GM12878 (cell line): Measurements from ENCODE around the gene SEMA3B. TPM values are rescaled to one million over a fixed set of nuclear protein-coding genes. Genes with fewer than 3 reads are reported as not detected.

Experiments used
- ATAC-seq: fragments of 200-7000 bp; cut with Tn5 transposase; 3 replicates; pipeline ENCODE4 v1.9.1; 2020; ENCODE audit warnings: mild to moderate bottlenecking, moderate library complexity
- BruUV-seq: library from RNA; stranded (reverse); fragments of 400-500 nt; replicated peaks from 2 replicates; lab custom pipeline; 2021; lab: Mats Ljungman, UMichigan
- CTCF ChIA-PET: fragments of 300-600 bp; sonication (Branson Sonifier 250); formaldehyde crosslinking; extraction: SDS; loops from one replicate; lab custom pipeline; 2021; ENCODE audit warnings: inconsistent platforms; lab: Yijun Ruan, JAX
- POLR2A ChIA-PET: fragments of 350-600 bp; formaldehyde crosslinking; extraction: SDS; loops from one replicate; lab custom pipeline; 2021; ENCODE audit warnings: inconsistent platforms; lab: Charles Lee
- RAD21 ChIA-PET: fragments of 300-600 bp; sonication (Branson Sonifier 250); formaldehyde crosslinking; loops from one replicate; lab custom pipeline; 2023; ENCODE audit warnings: antibody characterized with exemption; ENCODE audit not compliant: unreplicated experiment; lab: Charles Lee
- SMC1A ChIA-PET: fragments of 300-600 bp; sonication (Branson Sonifier 250); formaldehyde crosslinking; loops from one replicate; lab custom pipeline; 2023; ENCODE audit not compliant: unreplicated experiment, uncharacterized antibody; lab: Charles Lee
- DNase-seq: peaks from one replicate; pipeline ENCODE4 v3.0.0-alpha.2; 2011; ENCODE audit warnings: low read depth, low spot score
- FAIRE-seq: peaks from 3 replicates; lab custom pipeline; 2011; peaks lifted over from hg19 to GRCh38; lab: Jason Lieb, UNC
- H2AFZ ChIP-seq: 2 replicates; pipeline ENCODE4 v1.6.0; 2011; ENCODE audit warnings: low read depth, low read length, control low read depth; ENCODE audit not compliant: control insufficient read depth
- H3K27ac ChIP-seq: 2 replicates; pipeline ENCODE4 v1.5.1; 2011; ENCODE audit warnings: control low read depth; ENCODE audit not compliant: control insufficient read depth, insufficient read depth
- H3K27me3 ChIP-seq, 2 experiments: replicated peaks in 1 of 2; 2 replicates each; pipeline versions ENCODE4 v1.6.0 to v1.6.1; 2011; ENCODE audit warnings: low read length in 1 of 2; ENCODE audit not compliant: control insufficient read depth in 2 of 2, insufficient read depth in 2 of 2
- H3K36me3 ChIP-seq, 2 experiments: 2 replicates each; pipeline ENCODE4 v1.5.1; 2011; ENCODE audit warnings: low read length in 1 of 2; ENCODE audit not compliant: control insufficient read depth in 2 of 2, insufficient read depth in 2 of 2
- H3K4me1 ChIP-seq: 2 replicates; pipeline ENCODE4 v1.6.1; 2011; ENCODE audit warnings: mild to moderate bottlenecking, low read length, moderate library complexity, mixed read lengths; ENCODE audit not compliant: control insufficient read depth, insufficient read depth
- H3K4me2 ChIP-seq: 2 replicates; pipeline ENCODE4 v1.6.0; 2011; ENCODE audit warnings: control low read depth; ENCODE audit not compliant: control insufficient read depth, insufficient read depth
- H3K4me3 ChIP-seq: fragments of 200-600 bp; sonication (generic); 2 replicates; pipeline ENCODE4 v1.5.1; 2016
- H3K79me2 ChIP-seq: 2 replicates; pipeline ENCODE4 v1.6.0; 2011; ENCODE audit warnings: low read length; ENCODE audit not compliant: control insufficient read depth, insufficient read depth
- H3K9ac ChIP-seq: 2 replicates; pipeline ENCODE4 v1.8.0; 2011; ENCODE audit warnings: low read length, control low read depth, mixed read lengths; ENCODE audit not compliant: control insufficient read depth, insufficient read depth
- H3K9me3 ChIP-seq: replicated peaks from 3 replicates; pipeline ENCODE4 v1.5.1; 2011; ENCODE audit warnings: mild to moderate bottlenecking, low read length; ENCODE audit not compliant: control insufficient read depth, insufficient read depth
- H4K20me1 ChIP-seq: 2 replicates; pipeline ENCODE4 v1.6.0; 2011; ENCODE audit not compliant: control insufficient read depth, insufficient read depth
- POLR2A ChIP-seq: IDR thresholded peaks from 2 replicates; pipeline ENCODE4 v1.6.1; 2011; ENCODE audit warnings: low read depth, mild to moderate bottlenecking, low read length
- REST ChIP-seq: IDR thresholded peaks from 2 replicates; pipeline ENCODE4 v1.6.1; 2012; ENCODE audit warnings: mild to moderate bottlenecking, low read depth, low read length
- WGBS: methylation state at CpG from one replicate; pipeline ENCODE4 v1.1.6; 2016; ENCODE audit warnings: low lambda C conversion rate; ENCODE audit not compliant: insufficient replicate concordance, insufficient coverage; ENCODE audit errors: missing lambda C conversion rate; 5-methylcytosine and 5-hydroxymethylcytosine counted together
- in situ Hi-C: fragments of 300-500 bp; cut with MboI; formaldehyde crosslinking; loops from 9 replicates; pipeline ENCODE4 v1.14.3; 2018; ENCODE audit warnings: mixed read lengths
- intact Hi-C: fragments of 100-400 bp; cut with micrococcal nuclease; formaldehyde crosslinking; loops from one replicate; pipeline ENCODE4 v1.14.2; 2022; ENCODE audit not compliant: unreplicated experiment
- polyA plus RNA-seq, 11 experiments: library from polyadenylated mRNA; depleted of rRNA in 4 of 11; unstranded in 6 of 11; stranded (reverse) in 5 of 11; fragments of >200 nt; fragmentation: Nextera tagmentation in 4 of 11; fragmentation: Illumina TruSeq in 1 of 11; extraction: Ambion mirVana in 4 of 11; extraction: Trizol in 1 of 11; gene quantifications; 1 replicate in 1 of 11; 2 replicates in 10 of 11; pipeline versions ENCODE4 v1.2.1 to v1.2.3, GENCODE V29; 2011 to 2016; ENCODE audit warnings: inconsistent platforms in 2 of 11, missing spikeins in 2 of 11, low read depth in 1 of 11
- total RNA-seq, 4 experiments: library from RNA; depleted of rRNA in 3 of 4; stranded (reverse); fragments of >200 nt in 3 of 4; fragmentation: Illumina TruSeq in 1 of 4; extraction: Trizol in 1 of 4; gene quantifications; 2 replicates each; pipeline versions ENCODE4 v1.2.1 to v1.2.3, GENCODE V29; 2013 to 2021

The SEMA3B gene
- total and polyA plus RNA-seq, 10 of the 15 experiments (the other 5 are each of a cell fraction or from before 2014, with no cell fraction given), result 0.06 to 0.59 (median 0.14) TPM; not detected in 2

- RAD21 ChIA-PET, result interaction anchor here (5.1 kb wide), 1 partner anchor 12 kb away, joined by 36 read pairs; no protein-coding TSS in a partner anchor
- H3K9me3 ChIP-seq, result no peaks in the 10 kb centered on the region
- CTCF ChIA-PET, result no interaction called here
- FAIRE-seq (no peak), ATAC-seq (no peak), DNase-seq (no peak)
- H2AFZ ChIP-seq, result no peak overlapping the region
- no peak overlapping the region for H3K9ac ChIP-seq
- H3K36me3 ChIP-seq, result peaks cover 0 to 4% of the 10 kb centered on the region in 2 experiments; a peak in 3 of 4 replicates
- H3K79me2 ChIP-seq, result peaks cover 79% of the 10 kb centered on the region
- peaks cover 46% of the 10 kb centered on the region for H3K4me1 ChIP-seq
- intact Hi-C loops (loop anchor here (5.0 kb wide), 1 partner anchor 98 kb away; no protein-coding TSS in a partner anchor), in situ Hi-C loops (no loop called here)
- WGBS, result 86% methylated on average over 4 of the region's 4 CpGs
- POLR2A ChIA-PET, result no interaction called here
- H4K20me1 ChIP-seq, result peaks cover 12% of the 10 kb centered on the region
- SMC1A ChIA-PET, result interaction anchor here (0.6 to 0.8 kb wide), 3 partner anchors 9 to 1833 kb away, joined by 3 to 4 read pairs (median 4); no protein-coding TSS in a partner anchor
- H3K27ac ChIP-seq, result no peak overlapping the region
- TF ChIP-seq REST, result no peak
- peak; percentile 7; the same call in 1 of the 2 replicates for TF ChIP-seq POLR2A
- H3K27me3 ChIP-seq, result no peaks in the 10 kb centered on the region
- no peak overlapping the region; the same call in 1 of the 2 replicates for H3K4me3 ChIP-seq
- peak overlapping the region; percentile 39 for H3K4me2 ChIP-seq
- BruUV-seq, result no TSS peak
Observed at GRCh38 chr3:50239649-50240048, 29.3 kb upstream of the SEMA3B start.
